Dendritic cell treated with granulocyte-macrophage colony-stimulating factor and Interleukin-4, amounts not matched to agents 40 ng/mL and 50 ng/mL, for 4 days (primary cell): ENCODE data around the gene TMEM43.

Source experiments
- H3K27ac Mint-ChIP-seq: one replicate; pipeline ENCODE4 v1.8.0; 2022; ENCODE audit warnings: mild to moderate bottlenecking, mixed read lengths
- H3K27me3 Mint-ChIP-seq: one replicate; pipeline ENCODE4 v1.8.0; 2022; ENCODE audit warnings: mild to moderate bottlenecking, mixed read lengths
- H3K36me3 Mint-ChIP-seq: one replicate; pipeline ENCODE4 v1.8.0; 2022; ENCODE audit warnings: low read depth, mixed read lengths
- H3K4me1 Mint-ChIP-seq: one replicate; pipeline ENCODE4 v1.8.0; 2022; ENCODE audit warnings: low read depth, mixed read lengths
- H3K4me3 Mint-ChIP-seq: one replicate; pipeline ENCODE4 v1.8.0; 2022; ENCODE audit warnings: mild to moderate bottlenecking, moderate library complexity, mixed read lengths
- H3K9me3 Mint-ChIP-seq: one replicate; pipeline ENCODE4 v1.8.0; 2022; ENCODE audit warnings: mixed read lengths
- intact Hi-C: fragments of 100-400 bp; cut with micrococcal nuclease; formaldehyde crosslinking; loops from one replicate; pipeline ENCODE4 v1.15.0; 2022

Gene TMEM43

DNA sequence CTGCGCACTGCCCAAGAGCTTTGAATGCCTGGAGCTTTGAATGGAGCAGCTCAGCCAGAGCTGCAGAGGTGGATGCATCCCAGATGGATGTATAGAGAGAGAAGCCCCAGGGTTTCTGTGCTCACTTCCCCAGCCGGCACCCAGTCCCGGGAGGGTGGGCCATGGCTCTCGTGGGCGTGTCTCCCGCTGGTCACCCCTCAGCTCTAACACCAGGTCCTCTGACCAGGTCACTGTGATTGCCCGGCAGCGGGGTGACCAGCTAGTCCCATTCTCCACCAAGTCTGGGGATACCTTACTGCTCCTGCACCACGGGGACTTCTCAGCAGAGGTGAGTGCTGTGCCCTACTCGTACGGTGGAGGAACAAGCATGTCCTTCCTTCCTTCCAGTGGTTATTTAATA is 10.7 kb downstream of the TMEM43 start:
- intact Hi-C loops = no loop called here
- Mint-ChIP-seq H3K36me3 (peaks cover 100% of the 10 kb centered on the region), H3K27ac (no peak overlapping the region), H3K9me3 (no peaks in the 10 kb centered on the region), H3K27me3 (no peaks in the 10 kb centered on the region), H3K4me3 (no peak overlapping the region), H3K4me1 (peaks cover 19% of the 10 kb centered on the region)

- Mint-ChIP-seq H3K27me3 (no peaks in the 10 kb centered on the region), H3K4me1 (peaks cover 32% of the 10 kb centered on the region), H3K36me3 (peaks cover 96% of the 10 kb centered on the region), H3K27ac (no peak overlapping the region), H3K4me3 (no peak overlapping the region), H3K9me3 (no peaks in the 10 kb centered on the region)
- intact Hi-C loops = no loop called here
Observed at GRCh38 chr3:14137004-14137403, 12.2 kb downstream of the TMEM43 start.

DNA sequence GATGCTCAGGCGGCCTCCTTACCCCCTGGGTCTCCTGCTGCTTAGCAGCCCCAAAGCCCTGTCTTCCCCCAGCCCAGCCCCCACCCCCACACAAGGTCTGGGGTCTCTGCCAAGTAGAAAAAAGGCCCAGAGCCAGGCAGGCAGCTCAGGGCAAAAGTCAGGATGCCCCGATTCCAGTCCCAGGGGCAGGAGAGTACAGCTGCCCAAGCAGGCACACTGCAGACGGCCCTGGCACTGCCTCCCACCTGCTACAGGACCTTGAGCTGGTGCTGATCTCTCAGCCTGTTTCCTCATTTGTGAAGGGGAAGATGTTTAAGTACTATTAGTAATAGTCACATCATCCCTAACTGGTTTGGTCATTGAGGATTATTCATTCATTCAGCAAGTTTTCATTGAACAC is 12.6 kb downstream of the TMEM43 start:
- Mint-ChIP-seq H3K4me1 (peaks cover 37% of the 10 kb centered on the region), H3K4me3 (no peak overlapping the region), H3K27me3 (no peaks in the 10 kb centered on the region), H3K27ac (no peak overlapping the region), H3K36me3 (peaks cover 96% of the 10 kb centered on the region), H3K9me3 (no peaks in the 10 kb centered on the region)
- intact Hi-C loops = no loop called here

DNA sequence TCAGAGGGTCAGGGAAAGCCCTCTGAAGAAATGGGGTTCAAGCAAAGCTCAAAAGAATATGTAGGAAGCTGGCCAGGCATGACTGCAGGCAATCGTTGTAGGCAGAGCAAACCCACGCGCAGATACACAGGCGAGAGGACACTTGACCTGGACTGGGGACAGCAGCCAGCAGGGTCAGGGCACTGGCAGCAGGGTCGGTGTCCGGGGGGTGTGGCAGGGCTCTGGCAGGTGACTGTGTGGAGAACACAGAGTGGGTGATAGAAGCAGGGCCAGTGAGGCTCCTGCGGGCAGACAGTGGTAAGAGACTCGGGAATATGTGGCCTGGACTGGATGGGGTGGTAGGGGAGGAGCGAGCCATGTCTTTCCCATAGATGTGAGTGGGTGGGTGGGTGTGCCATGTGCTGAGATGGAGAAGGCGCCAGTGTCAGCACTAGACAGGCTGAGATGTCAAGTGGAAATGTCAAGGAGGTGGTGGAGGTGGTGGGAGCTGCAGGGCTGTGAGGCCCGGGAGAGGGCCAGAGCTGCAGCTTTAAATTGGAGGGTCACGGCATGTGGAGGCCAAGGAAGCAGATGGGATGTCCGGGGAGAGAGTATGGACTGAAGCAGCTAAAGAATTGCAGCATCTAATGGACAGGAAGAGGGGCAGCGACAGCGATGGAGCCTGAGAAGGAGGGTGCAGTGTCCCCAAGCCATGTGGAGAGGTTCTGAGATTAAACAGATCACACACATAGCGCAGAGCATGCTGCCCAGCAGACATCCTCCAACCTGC is 13.4 kb downstream of the TMEM43 start:
- H3K9me3 Mint-ChIP-seq = no peaks in the 10 kb centered on the region
- no peaks in the 10 kb centered on the region for H3K27me3 Mint-ChIP-seq
- H3K4me1 Mint-ChIP-seq = peaks cover 44% of the 10 kb centered on the region
- no peak overlapping the region for H3K4me3 Mint-ChIP-seq
- no peak overlapping the region for H3K27ac Mint-ChIP-seq
- intact Hi-C loops = no loop called here
- peaks cover 92% of the 10 kb centered on the region for H3K36me3 Mint-ChIP-seq

DNA sequence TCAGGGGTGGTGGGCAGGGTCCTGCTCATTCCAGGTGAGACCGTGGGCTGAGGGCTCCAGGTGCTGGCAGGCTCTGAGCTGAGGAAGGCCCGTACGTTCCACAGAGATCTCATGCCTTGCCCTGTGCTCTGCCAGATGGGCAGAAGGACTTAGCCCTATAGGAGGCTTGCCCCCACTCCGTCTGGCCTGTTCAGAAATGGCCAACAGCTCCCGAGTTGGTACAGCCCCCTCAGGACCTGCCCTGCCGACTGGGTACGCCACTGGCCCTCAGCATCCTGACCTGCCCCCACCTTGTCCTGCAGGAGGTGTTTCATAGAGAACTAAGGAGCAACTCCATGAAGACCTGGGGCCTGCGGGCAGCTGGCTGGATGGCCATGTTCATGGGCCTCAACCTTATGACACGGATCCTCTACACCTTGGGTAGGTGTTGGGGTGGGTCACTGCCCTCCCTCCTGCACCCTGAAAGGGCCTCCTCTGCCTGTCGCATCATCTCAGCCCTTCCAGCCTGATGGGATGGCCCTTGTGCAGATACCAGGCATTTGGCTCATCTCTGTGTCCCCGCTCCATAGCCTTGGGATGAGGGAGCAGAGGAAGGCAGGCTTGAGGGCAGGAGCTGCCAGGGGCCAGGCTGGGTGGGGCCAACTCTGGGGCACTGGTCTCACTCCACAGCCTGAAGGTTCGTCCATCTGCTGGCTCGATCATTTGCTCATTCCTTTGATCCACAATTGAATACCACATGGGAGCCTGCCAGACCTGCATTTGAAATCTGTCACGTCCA is 14.2 kb downstream of the TMEM43 start:
- H3K9me3 Mint-ChIP-seq = no peaks in the 10 kb centered on the region
- intact Hi-C loops = no loop called here
- H3K36me3 Mint-ChIP-seq = peaks cover 84% of the 10 kb centered on the region
- no peaks in the 10 kb centered on the region for H3K27me3 Mint-ChIP-seq
- H3K4me3 Mint-ChIP-seq = no peak overlapping the region
- H3K27ac Mint-ChIP-seq = no peak overlapping the region
- peaks cover 48% of the 10 kb centered on the region for H3K4me1 Mint-ChIP-seq

- Mint-ChIP-seq H3K27me3 (no peaks in the 10 kb centered on the region), H3K4me3 (no peak overlapping the region), H3K27ac (no peak overlapping the region), H3K4me1 (peaks cover 55% of the 10 kb centered on the region), H3K9me3 (no peaks in the 10 kb centered on the region), H3K36me3 (peaks cover 77% of the 10 kb centered on the region)
- intact Hi-C loops = no loop called here
Observed at GRCh38 chr3:14139771-14140170, 14.9 kb downstream of the TMEM43 start.

- H3K36me3 Mint-ChIP-seq = peaks cover 75% of the 10 kb centered on the region
- H3K27ac Mint-ChIP-seq = no peak overlapping the region
- no peaks in the 10 kb centered on the region for H3K27me3 Mint-ChIP-seq
- intact Hi-C loops = no loop called here
- no peak overlapping the region for H3K4me3 Mint-ChIP-seq
- H3K9me3 Mint-ChIP-seq = no peaks in the 10 kb centered on the region
- H3K4me1 Mint-ChIP-seq = peaks cover 64% of the 10 kb centered on the region
Observed at GRCh38 chr3:14140668-14141067, 15.8 kb downstream of the TMEM43 start.

DNA sequence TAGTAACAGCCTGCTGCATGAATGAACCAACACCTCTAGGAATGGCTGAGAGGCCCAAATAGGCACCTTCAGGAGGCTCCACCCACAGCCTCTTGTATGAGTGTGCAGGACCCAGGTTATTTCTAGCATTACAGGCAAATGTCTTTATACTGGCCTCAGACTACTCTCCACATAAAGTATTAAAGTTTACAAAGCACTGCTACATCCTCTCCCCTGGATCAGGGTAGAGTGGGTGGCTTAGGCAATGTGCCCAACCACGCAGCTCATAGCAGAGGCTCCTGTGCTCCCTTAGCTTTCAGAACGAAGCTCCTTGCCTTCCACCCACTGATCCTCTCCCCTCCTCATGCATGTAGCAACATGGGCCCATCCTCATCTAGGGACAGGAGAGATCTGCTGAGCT is 16.3 kb downstream of the TMEM43 start:
- Mint-ChIP-seq H3K9me3 (no peaks in the 10 kb centered on the region), H3K27me3 (no peaks in the 10 kb centered on the region), H3K36me3 (peaks cover 75% of the 10 kb centered on the region), H3K27ac (peak overlapping the region; percentile 88), H3K4me1 (peaks cover 69% of the 10 kb centered on the region), H3K4me3 (no peak overlapping the region)
- intact Hi-C loops = no loop called here

DNA sequence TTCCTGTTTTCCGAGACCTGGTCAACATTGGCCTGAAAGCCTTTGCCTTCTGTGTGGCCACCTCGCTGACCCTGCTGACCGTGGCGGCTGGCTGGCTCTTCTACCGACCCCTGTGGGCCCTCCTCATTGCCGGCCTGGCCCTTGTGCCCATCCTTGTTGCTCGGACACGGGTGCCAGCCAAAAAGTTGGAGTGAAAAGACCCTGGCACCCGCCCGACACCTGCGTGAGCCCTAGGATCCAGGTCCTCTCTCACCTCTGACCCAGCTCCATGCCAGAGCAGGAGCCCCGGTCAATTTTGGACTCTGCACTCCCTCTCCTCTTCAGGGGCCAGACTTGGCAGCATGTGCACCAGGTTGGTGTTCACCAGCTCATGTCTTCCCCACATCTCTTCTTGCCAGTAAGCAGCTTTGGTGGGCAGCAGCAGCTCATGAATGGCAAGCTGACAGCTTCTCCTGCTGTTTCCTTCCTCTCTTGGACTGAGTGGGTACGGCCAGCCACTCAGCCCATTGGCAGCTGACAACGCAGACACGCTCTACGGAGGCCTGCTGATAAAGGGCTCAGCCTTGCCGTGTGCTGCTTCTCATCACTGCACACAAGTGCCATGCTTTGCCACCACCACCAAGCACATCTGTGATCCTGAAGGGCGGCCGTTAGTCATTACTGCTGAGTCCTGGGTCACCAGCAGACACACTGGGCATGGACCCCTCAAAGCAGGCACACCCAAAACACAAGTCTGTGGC is 16.9 kb downstream of the TMEM43 start:
- intact Hi-C loops = no loop called here
- Mint-ChIP-seq H3K27me3 (no peaks in the 10 kb centered on the region), H3K4me1 (peaks cover 75% of the 10 kb centered on the region), H3K4me3 (peak overlapping the region; percentile 52), H3K9me3 (no peaks in the 10 kb centered on the region), H3K27ac (peak overlapping the region; percentile 88), H3K36me3 (peaks cover 75% of the 10 kb centered on the region)

GRCh38 chr3:14142567-14143270 is 17.9 kb downstream of the TMEM43 start:
- H3K36me3 Mint-ChIP-seq = peaks cover 75% of the 10 kb centered on the region
- no peaks in the 10 kb centered on the region for H3K9me3 Mint-ChIP-seq
- no peaks in the 10 kb centered on the region for H3K27me3 Mint-ChIP-seq
- H3K4me3 Mint-ChIP-seq = no peak overlapping the region
- peak overlapping the region; percentile 88 for H3K27ac Mint-ChIP-seq
- peaks cover 85% of the 10 kb centered on the region for H3K4me1 Mint-ChIP-seq
- intact Hi-C loops = no loop called here

- H3K27me3 Mint-ChIP-seq = no peaks in the 10 kb centered on the region
Observed at GRCh38 chr3:14143271-14144225, 18.7 kb downstream of the TMEM43 start.

GRCh38 chr3:14144423-14145075 is 19.7 kb downstream of the TMEM43 start:
- intact Hi-C loops = loop anchor here (1.0 kb wide), 2 partner anchors 19 to 34 kb away; partner anchors contain the start of genes LSM3, TMEM43 and XPC
- H3K9me3 Mint-ChIP-seq = no peaks in the 10 kb centered on the region
- peaks cover 75% of the 10 kb centered on the region for H3K36me3 Mint-ChIP-seq

More at GRCh38 chr3:14143271-14144225, 18.7 kb downstream of the TMEM43 start:
- Mint-ChIP-seq H3K27ac (peak overlapping the region; percentile 88), H3K4me1 (peaks cover 86% of the 10 kb centered on the region), H3K4me3 (no peak overlapping the region), H3K36me3 (peaks cover 75% of the 10 kb centered on the region), H3K9me3 (no peaks in the 10 kb centered on the region)
- intact Hi-C loops = loop anchor here (1.0 kb wide), 2 partner anchors 18 to 35 kb away; partner anchors contain the start of genes LSM3, TMEM43 and XPC

More at GRCh38 chr3:14144423-14145075, 19.7 kb downstream of the TMEM43 start:
- Mint-ChIP-seq H3K4me1 (peaks cover 85% of the 10 kb centered on the region), H3K27me3 (no peaks in the 10 kb centered on the region), H3K27ac (peak overlapping the region; percentile 88), H3K4me3 (peak overlapping the region; percentile 71)
